Stomach (tissue), 9 donors: ENCODE measurements around the gene MYL12B. TPM values are rescaled to one million over a fixed set of nuclear protein-coding genes. Genes with fewer than 3 reads are reported as not detected.

Experiments used
- DNase-seq, 2 donors: peaks; one replicate each; pipeline versions ENCODE4 v3.0.0 to v3.0.0-alpha.2; 2013 to 2019
- H3K27ac ChIP-seq, 5 donors: fragments of 200-600 bp in 4 of 5; sonication (generic) in 4 of 5; one replicate each; pipeline ENCODE4 v1.5.1; 2013 to 2019; ENCODE audit warnings: mild to moderate bottlenecking in 1 of 5, moderate library complexity in 1 of 5
- H3K27me3 ChIP-seq, 3 donors: fragments of 200-600 bp; sonication (generic); one replicate each; pipeline ENCODE4 v1.5.1; 2017 to 2019; ENCODE audit warnings: mixed run types in 1 of 3
- H3K36me3 ChIP-seq, 4 donors: fragments of 200-600 bp; sonication (generic); 1 replicate in 3 of 4; 2 replicates in 1 of 4; pipeline ENCODE4 v1.5.1; 2016 to 2019
- H3K4me1 ChIP-seq, 4 donors: fragments of 200-600 bp; sonication (generic); one replicate each; pipeline ENCODE4 v1.5.1; 2016 to 2019
- H3K4me3 ChIP-seq, 4 donors: fragments of 200-600 bp; sonication (generic) in 3 of 4; one replicate each; pipeline ENCODE4 v1.5.1; 2016 to 2019; ENCODE audit warnings: mild to moderate bottlenecking in 1 of 4
- H3K9me3 ChIP-seq, 4 donors: fragments of 200-600 bp; sonication (generic); one replicate each; pipeline ENCODE4 v1.5.1; 2016 to 2019
- EP300 ChIP-seq: sonication (generic); formaldehyde crosslinking; IDR thresholded peaks from one replicate; pipeline ENCODE4 v1.6.1; 2017; ENCODE audit warnings: antibody characterized with exemption
- POLR2A ChIP-seq, 4 donors: fragments of 450-650 bp; IDR thresholded peaks; one replicate each; pipeline ENCODE4 v1.6.1; 2016; ENCODE audit warnings: antibody characterized with exemption in 4 of 4, control low read depth in 2 of 4, mild to moderate bottlenecking in 1 of 4, moderate library complexity in 1 of 4
- POLR2AphosphoS5 ChIP-seq, 3 donors: sonication (generic); formaldehyde crosslinking; IDR thresholded peaks; one replicate each; pipeline ENCODE4 v1.6.1; 2016; ENCODE audit warnings: antibody characterized with exemption in 3 of 3
- WGBS, 5 donors: extraction: QIAGEN DNeasy Blood & Tissue Kit in 3 of 5; methylation state at CpG; one replicate each; pipeline versions ENCODE4 v1.1.5 to v1.1.7; 2013 to 2018; 5-methylcytosine and 5-hydroxymethylcytosine counted together
- intact Hi-C: fragments of 100-400 bp; cut with DNase I; formaldehyde crosslinking; loops from one replicate; pipeline ENCODE4 v1.15.1; 2023; ENCODE audit warnings: low total_unique reads
- polyA plus RNA-seq, 3 donors: library from polyadenylated mRNA; stranded (reverse); fragments of 200-250 nt; gene quantifications; one replicate each; pipeline ENCODE4 v1.2.3, GENCODE V29; 2013
- total RNA-seq, 5 donors: library from RNA; depleted of rRNA; stranded (reverse); fragments of >200 nt; gene quantifications; one replicate each; pipeline versions ENCODE4 v1.1.0 to v1.2.3, GENCODE V29; 2014 to 2016
- TF ChIP-seq, protein P1 (sequence below), 7 experiments: fragments of 450-650 bp in 4 of 7; fragments of 200-600 bp in 3 of 7; sonication (generic) in 3 of 7; IDR thresholded peaks; one replicate each; pipeline ENCODE4 v1.5.1; 2016 to 2019; ENCODE audit warnings: antibody characterized with exemption in 7 of 7, control low read depth in 2 of 7, mild to moderate bottlenecking in 1 of 7
- donor health status: healthy with polysubstance abuse.
- donor health status: Bipolar disorder and iron deficiency.
- donor health status: healthy.

MYL12B gene
- total and polyA plus RNA-seq, 8 donors = 89.2 to 738 (median 312) TPM

DNA sequence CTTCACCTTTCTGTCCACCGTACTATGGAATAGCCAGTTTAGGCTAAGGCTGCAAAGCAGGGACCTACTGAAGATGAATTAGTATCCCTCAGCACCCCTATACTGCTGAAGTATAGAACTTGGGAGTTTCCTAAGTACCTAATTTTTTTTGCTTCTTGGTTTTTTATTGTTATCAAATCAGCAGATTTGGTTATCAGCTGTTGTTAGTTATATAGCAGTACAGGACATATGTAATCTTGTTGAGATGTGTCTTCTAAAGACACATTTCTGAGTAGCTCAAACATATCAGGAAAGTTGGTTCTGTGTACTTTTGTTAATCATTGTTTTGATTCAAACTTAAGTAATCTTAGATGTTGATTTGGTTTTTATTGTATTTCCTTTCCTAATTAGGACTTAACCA lies 9.1 kb upstream of the MYL12B start:
- TF ChIP-seq, protein P1, sequence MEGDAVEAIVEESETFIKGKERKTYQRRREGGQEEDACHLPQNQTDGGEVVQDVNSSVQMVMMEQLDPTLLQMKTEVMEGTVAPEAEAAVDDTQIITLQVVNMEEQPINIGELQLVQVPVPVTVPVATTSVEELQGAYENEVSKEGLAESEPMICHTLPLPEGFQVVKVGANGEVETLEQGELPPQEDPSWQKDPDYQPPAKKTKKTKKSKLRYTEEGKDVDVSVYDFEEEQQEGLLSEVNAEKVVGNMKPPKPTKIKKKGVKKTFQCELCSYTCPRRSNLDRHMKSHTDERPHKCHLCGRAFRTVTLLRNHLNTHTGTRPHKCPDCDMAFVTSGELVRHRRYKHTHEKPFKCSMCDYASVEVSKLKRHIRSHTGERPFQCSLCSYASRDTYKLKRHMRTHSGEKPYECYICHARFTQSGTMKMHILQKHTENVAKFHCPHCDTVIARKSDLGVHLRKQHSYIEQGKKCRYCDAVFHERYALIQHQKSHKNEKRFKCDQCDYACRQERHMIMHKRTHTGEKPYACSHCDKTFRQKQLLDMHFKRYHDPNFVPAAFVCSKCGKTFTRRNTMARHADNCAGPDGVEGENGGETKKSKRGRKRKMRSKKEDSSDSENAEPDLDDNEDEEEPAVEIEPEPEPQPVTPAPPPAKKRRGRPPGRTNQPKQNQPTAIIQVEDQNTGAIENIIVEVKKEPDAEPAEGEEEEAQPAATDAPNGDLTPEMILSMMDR (IDR thresholded peaks at IDR 0.05) = no peak
- TF ChIP-seq POLR2A (IDR thresholded peaks at IDR 0.05) (no peak), EP300 (no peak), POLR2AphosphoS5 (IDR thresholded peaks at IDR 0.05) (no peak)
- H3K36me3 ChIP-seq = peaks cover 47 to 62% (median 54%) of the 10 kb centered on the region in 4 donors
- intact Hi-C loops = no loop called here
- H3K9me3 ChIP-seq = no peaks in the 10 kb centered on the region
- no peaks in the 10 kb centered on the region for H3K27me3 ChIP-seq
- WGBS, 5 donors = 56 to 97% (median 78%) methylated on average over 1 of the region's 1 CpG
- H3K4me3 ChIP-seq = no peak overlapping the region
- no peak for DNase-seq
- peaks cover 53 to 91% (median 65%) of the 10 kb centered on the region in 4 donors for H3K4me1 ChIP-seq
- peak overlapping the region in 4 of 5 donors; percentile 9 to 100 (median 63) for H3K27ac ChIP-seq

DNA sequence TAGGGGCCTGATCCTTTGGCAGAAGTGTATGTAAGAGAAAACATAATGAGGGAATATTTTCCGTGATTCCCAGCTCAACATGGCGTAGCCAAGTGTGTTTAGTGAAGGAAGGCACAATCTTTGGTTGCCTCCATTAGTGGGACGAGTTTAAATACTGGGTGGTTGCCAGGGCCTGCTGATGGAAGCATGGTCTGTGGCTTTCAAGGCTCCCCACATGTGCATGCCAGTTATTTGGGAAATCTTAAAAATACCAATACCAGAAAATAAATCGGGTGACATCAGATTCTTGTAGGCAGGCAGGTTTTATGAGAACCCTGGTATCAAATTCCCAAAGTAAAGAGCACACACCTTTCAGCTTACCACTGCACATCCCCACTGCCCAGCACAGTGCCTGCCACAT lies 7.2 kb upstream of the MYL12B start:
- no peak overlapping the region for H3K4me3 ChIP-seq
- no peaks in the 10 kb centered on the region for H3K9me3 ChIP-seq
- H3K4me1 ChIP-seq = peaks cover 52 to 90% (median 54%) of the 10 kb centered on the region in 4 donors
- no peaks in the 10 kb centered on the region for H3K27me3 ChIP-seq
- TF ChIP-seq POLR2AphosphoS5 (IDR thresholded peaks at IDR 0.05) = no peak
- TF ChIP-seq, protein P1 (IDR thresholded peaks at IDR 0.05) = no peak
- TF ChIP-seq POLR2A (IDR thresholded peaks at IDR 0.05) = no peak
- WGBS, 5 donors = 79 to 87% (median 83%) methylated on average over 4 of the region's 4 CpGs
- intact Hi-C loops = no loop called here
- DNase-seq = no peak
- peaks cover 54 to 68% (median 59%) of the 10 kb centered on the region in 4 donors for H3K36me3 ChIP-seq
- H3K27ac ChIP-seq = peak overlapping the region in 3 of 5 donors; percentile 61 to 90 (median 82)

GRCh38 chr18:3255611-3256165 lies 6.2 kb upstream of the MYL12B start:
- H3K36me3 ChIP-seq = peaks cover 54 to 61% (median 58%) of the 10 kb centered on the region in 4 donors
- H3K9me3 ChIP-seq = no peaks in the 10 kb centered on the region
- no peak overlapping the region for H3K4me3 ChIP-seq
- peak overlapping the region in 4 of 5 donors; percentile 78 to 90 (median 84) for H3K27ac ChIP-seq
- H3K27me3 ChIP-seq = no peaks in the 10 kb centered on the region
- peaks cover 48 to 89% (median 53%) of the 10 kb centered on the region in 4 donors for H3K4me1 ChIP-seq
- intact Hi-C loops = no loop called here
- 51 to 73% (median 63%) methylated on average over 5 of the region's 5 CpGs for WGBS, 5 donors
- TF ChIP-seq, protein P1 (IDR thresholded peaks at IDR 0.05) = no peak
- TF ChIP-seq EP300 = no peak
- DNase-seq = no peak

GRCh38 chr18:3256693-3257626 lies 5.0 kb upstream of the MYL12B start:
- 28 to 45% (median 37%) methylated on average over 5 of the region's 5 CpGs for WGBS, 5 donors
- peaks cover 54 to 61% (median 58%) of the 10 kb centered on the region in 4 donors for H3K36me3 ChIP-seq
- no peaks in the 10 kb centered on the region for H3K9me3 ChIP-seq

More at GRCh38 chr18:3256693-3257626, 5.0 kb upstream of the MYL12B start:
- no peak overlapping the region for H3K4me3 ChIP-seq
- intact Hi-C loops = no loop called here
- H3K27ac ChIP-seq = peak overlapping the region; percentile 78 to 97 (median 86)
- H3K4me1 ChIP-seq = peaks cover 38 to 80% (median 49%) of the 10 kb centered on the region in 4 donors
- H3K27me3 ChIP-seq = no peaks in the 10 kb centered on the region
- no peak for TF ChIP-seq EP300
- TF ChIP-seq POLR2AphosphoS5 (IDR thresholded peaks at IDR 0.05) = peak in 1 of 3 donors; percentile 54
- peak; percentile 49 to 82 for DNase-seq
